Body of pancreas (tissue), 4 donors: ENCODE data around the gene NDUFAF4. TPM values are rescaled to one million over a fixed set of nuclear protein-coding genes. Genes with fewer than 3 reads are reported as not detected.

Source experiments
- ATAC-seq: fragments of 150-250 bp; one replicate; pipeline ENCODE4 v1.9.1; 2016
- DNase-seq, 4 donors: peaks; one replicate each; pipeline ENCODE4 v3.0.0-alpha.2; 2019
- H3K27ac ChIP-seq, 4 donors: fragments of 200-600 bp; sonication (generic); 1 replicate in 3 of 4; 2 replicates in 1 of 4; pipeline versions ENCODE4 v1.5.1 to v1.6.1; 2016 to 2019; ENCODE audit warnings: mild to moderate bottlenecking in 1 of 4, mixed read lengths in 1 of 4, moderate library complexity in 1 of 4
- H3K27me3 ChIP-seq, 2 donors: fragments of 200-600 bp; sonication (generic); one replicate each; pipeline ENCODE4 v1.6.0; 2016; ENCODE audit warnings: mild to moderate bottlenecking in 1 of 2
- H3K36me3 ChIP-seq, 2 donors: fragments of 200-600 bp; sonication (generic); replicated peaks in 1 of 2; 2 replicates each; pipeline ENCODE4 v1.5.1; 2016; ENCODE audit warnings: low read depth in 2 of 2; ENCODE audit not compliant: insufficient read depth in 1 of 2
- H3K4me1 ChIP-seq: fragments of 200-600 bp; sonication (generic); one replicate; pipeline ENCODE4 v1.6.0; 2016
- H3K4me3 ChIP-seq, 2 donors: fragments of 200-600 bp; sonication (generic); 1 replicate in 1 of 2; 2 replicates in 1 of 2; pipeline ENCODE4 v1.5.1; 2016 to 2019
- H3K9me3 ChIP-seq, 3 donors: fragments of 200-600 bp; sonication (generic); 1 replicate in 2 of 3; 2 replicates in 1 of 3; pipeline ENCODE4 v1.5.1; 2016
- CTCF ChIP-seq, 7 experiments: fragments of 450-650 bp in 4 of 7; fragments of 200-600 bp in 3 of 7; sonication (generic) in 3 of 7; IDR thresholded peaks; one replicate each; pipeline ENCODE4 v1.5.1; 2016 to 2019; ENCODE audit warnings: antibody characterized with exemption in 7 of 7
- POLR2A ChIP-seq, 3 donors: fragments of 450-650 bp; IDR thresholded peaks; one replicate each; pipeline ENCODE4 v1.6.1; 2016; ENCODE audit warnings: antibody characterized with exemption in 3 of 3, mild to moderate bottlenecking in 2 of 3
- WGBS, 2 donors: methylation state at CpG; one replicate each; pipeline ENCODE4 v1.1.5; 2017; 5-methylcytosine and 5-hydroxymethylcytosine counted together
- intact Hi-C: fragments of 100-400 bp; cut with DNase I; formaldehyde crosslinking; loops from one replicate; pipeline ENCODE4 v1.15.1; 2023
- total RNA-seq, 2 donors: library from RNA; depleted of rRNA; stranded (reverse); fragments of >200 nt; gene quantifications; one replicate each; pipeline ENCODE4 v1.1.0, GENCODE V29; 2016

The NDUFAF4 gene
- total RNA-seq, 2 donors from 2014 or later = 6.2 to 42.2 TPM

- TF ChIP-seq CTCF (IDR thresholded peaks at IDR 0.05) (no peak), POLR2A (IDR thresholded peaks at IDR 0.05) (no peak)
- no peak overlapping the region for H3K4me3 ChIP-seq
- H3K36me3 ChIP-seq = no peaks in the 10 kb centered on the region
- no peaks in the 10 kb centered on the region for H3K9me3 ChIP-seq
- H3K27ac ChIP-seq = no peak overlapping the region
- intact Hi-C loops = no loop called here
- DNase-seq (no peak), ATAC-seq (no peak)
- H3K4me1 ChIP-seq = no peaks in the 10 kb centered on the region
- no peaks in the 10 kb centered on the region for H3K27me3 ChIP-seq
These were observed 42.6 kb upstream of the NDUFAF4 start for GRCh38 chr6:96940322-96940721.

- intact Hi-C loops = no loop called here
- no peak overlapping the region for H3K4me3 ChIP-seq
- H3K9me3 ChIP-seq = no peaks in the 10 kb centered on the region
- 73 to 79% methylated on average over 4 of the region's 4 CpGs for WGBS, 2 donors
- DNase-seq (peak in 1 of 4 donors; percentile 4), ATAC-seq (no peak)
- H3K27me3 ChIP-seq = no peaks in the 10 kb centered on the region
- H3K27ac ChIP-seq = no peak overlapping the region
- no peaks in the 10 kb centered on the region for H3K4me1 ChIP-seq
- H3K36me3 ChIP-seq = no peaks in the 10 kb centered on the region
- TF ChIP-seq CTCF (IDR thresholded peaks at IDR 0.05) = no peak
- TF ChIP-seq POLR2A (IDR thresholded peaks at IDR 0.05) = no peak
These were observed 41.5 kb upstream of the NDUFAF4 start for GRCh38 chr6:96939007-96939805.

- H3K36me3 ChIP-seq = no peaks in the 10 kb centered on the region
- ATAC-seq (no peak), DNase-seq (no peak)
- H3K27me3 ChIP-seq = no peaks in the 10 kb centered on the region
- no peaks in the 10 kb centered on the region for H3K4me1 ChIP-seq
- WGBS, 2 donors = 79 to 91% methylated on average over 4 of the region's 4 CpGs
- no peak for TF ChIP-seq POLR2A (IDR thresholded peaks at IDR 0.05)
- no peak for TF ChIP-seq CTCF (IDR thresholded peaks at IDR 0.05)
- H3K4me3 ChIP-seq = no peak overlapping the region
- no peak overlapping the region for H3K27ac ChIP-seq
- intact Hi-C loops = no loop called here
- H3K9me3 ChIP-seq = no peaks in the 10 kb centered on the region
These were observed 36.4 kb upstream of the NDUFAF4 start for GRCh38 chr6:96934087-96934486.

- ATAC-seq (no peak), DNase-seq (no peak)
- no peaks in the 10 kb centered on the region for H3K27me3 ChIP-seq
- no peak overlapping the region for H3K27ac ChIP-seq
- no peaks in the 10 kb centered on the region for H3K36me3 ChIP-seq
- TF ChIP-seq CTCF (IDR thresholded peaks at IDR 0.05) (no peak), POLR2A (IDR thresholded peaks at IDR 0.05) (no peak)
- no peaks in the 10 kb centered on the region for H3K4me1 ChIP-seq
- intact Hi-C loops = no loop called here
- no peak overlapping the region for H3K4me3 ChIP-seq
- 73 to 74% methylated on average over 2 of the region's 2 CpGs for WGBS, 2 donors
- no peaks in the 10 kb centered on the region for H3K9me3 ChIP-seq
These were observed 33.5 kb upstream of the NDUFAF4 start for GRCh38 chr6:96931198-96931597.

GRCh38 chr6:96929741-96930140 is 32.0 kb upstream of the NDUFAF4 start:
- TF ChIP-seq POLR2A (IDR thresholded peaks at IDR 0.05) (no peak), CTCF (IDR thresholded peaks at IDR 0.05) (no peak)
- ATAC-seq = no peak

More at GRCh38 chr6:96929741-96930140, 32.0 kb upstream of the NDUFAF4 start:
- intact Hi-C loops = no loop called here
- no peak for DNase-seq
- H3K27ac ChIP-seq = no peak overlapping the region
- H3K9me3 ChIP-seq = no peaks in the 10 kb centered on the region
- H3K36me3 ChIP-seq = no peaks in the 10 kb centered on the region
- H3K4me1 ChIP-seq = peaks cover 9% of the 10 kb centered on the region
- no peaks in the 10 kb centered on the region for H3K27me3 ChIP-seq
- 49 to 59% methylated on average over 2 of the region's 2 CpGs for WGBS, 2 donors
- no peak overlapping the region for H3K4me3 ChIP-seq
